Spleen (tissue), 7 donors: ENCODE data around the gene C8A.

Experiments used
- POLR2A ChIP-seq, 3 donors: fragments of 450-650 bp; IDR thresholded peaks; one replicate each; pipeline ENCODE4 v1.5.1; 2017; ENCODE audit warnings: antibody characterized with exemption in 3 of 3, mild to moderate bottlenecking in 1 of 3
- TF ChIP-seq, protein P1 (sequence below), 11 experiments: fragments of 200-600 bp in 7 of 11; fragments of 450-650 bp in 4 of 11; sonication (generic) in 4 of 11; IDR thresholded peaks in 8 of 11; conservative IDR thresholded peaks in 3 of 11; 1 replicate in 7 of 11; 2 replicates in 4 of 11; pipeline versions ENCODE4 v1.4.0 to v1.8.0; 2016 to 2021; ENCODE audit warnings: antibody characterized with exemption in 11 of 11, inconsistent platforms in 4 of 11, mild to moderate bottlenecking in 1 of 11
- donor health status: DM: no; HTN: no; CAD: no; lungs with moderate emphysema.
- donor health status: DM: no; HTN: no; CAD: no.
- donor health status: DM: no; HTN: no; CAD: no.

DNA sequence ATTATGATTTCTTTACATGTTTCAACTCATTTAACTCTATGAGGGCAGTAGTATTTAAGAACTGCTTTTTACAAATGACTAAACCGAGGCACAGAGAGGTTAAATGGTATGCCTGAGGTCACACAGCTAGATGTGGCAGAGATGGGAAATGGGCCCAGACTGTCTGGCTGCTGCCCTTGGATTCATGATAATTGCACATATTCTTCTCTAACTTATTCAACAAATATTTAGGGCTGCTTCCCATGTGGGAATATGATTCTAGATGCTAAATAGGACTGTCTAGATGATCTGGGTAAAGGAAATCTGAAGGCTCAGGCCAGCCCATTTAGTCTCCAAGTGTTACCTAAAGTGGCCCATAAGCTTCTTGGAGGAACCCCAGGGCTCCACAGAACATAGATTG is 26.2 kb downstream of the C8A start:
- TF ChIP-seq, protein P1, sequence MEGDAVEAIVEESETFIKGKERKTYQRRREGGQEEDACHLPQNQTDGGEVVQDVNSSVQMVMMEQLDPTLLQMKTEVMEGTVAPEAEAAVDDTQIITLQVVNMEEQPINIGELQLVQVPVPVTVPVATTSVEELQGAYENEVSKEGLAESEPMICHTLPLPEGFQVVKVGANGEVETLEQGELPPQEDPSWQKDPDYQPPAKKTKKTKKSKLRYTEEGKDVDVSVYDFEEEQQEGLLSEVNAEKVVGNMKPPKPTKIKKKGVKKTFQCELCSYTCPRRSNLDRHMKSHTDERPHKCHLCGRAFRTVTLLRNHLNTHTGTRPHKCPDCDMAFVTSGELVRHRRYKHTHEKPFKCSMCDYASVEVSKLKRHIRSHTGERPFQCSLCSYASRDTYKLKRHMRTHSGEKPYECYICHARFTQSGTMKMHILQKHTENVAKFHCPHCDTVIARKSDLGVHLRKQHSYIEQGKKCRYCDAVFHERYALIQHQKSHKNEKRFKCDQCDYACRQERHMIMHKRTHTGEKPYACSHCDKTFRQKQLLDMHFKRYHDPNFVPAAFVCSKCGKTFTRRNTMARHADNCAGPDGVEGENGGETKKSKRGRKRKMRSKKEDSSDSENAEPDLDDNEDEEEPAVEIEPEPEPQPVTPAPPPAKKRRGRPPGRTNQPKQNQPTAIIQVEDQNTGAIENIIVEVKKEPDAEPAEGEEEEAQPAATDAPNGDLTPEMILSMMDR (IDR thresholded peaks at IDR 0.05 in 8 of 11, conservative IDR thresholded peaks at IDR 0.05 in 3 of 11): no peak
- no peak for TF ChIP-seq POLR2A (IDR thresholded peaks at IDR 0.05)
